HepG2 (cell line): ENCODE results near the gene ATP7B. TPM values are rescaled to one million over a fixed set of nuclear protein-coding genes. Genes with fewer than 3 reads are reported as not detected.

Experiments
- AKAP8 ChIP-seq: sonication (generic); formaldehyde crosslinking; IDR thresholded peaks from 2 replicates; pipeline ENCODE4 v1.5.1; 2020; ENCODE audit warnings: mild to moderate bottlenecking, missing genetic modification reagents
- ASH2L ChIP-seq: fragments of 300-600, 200-600 bp; sonication (generic); IDR thresholded peaks from 2 replicates; pipeline ENCODE4 v1.7.0; 2017; ENCODE audit warnings: low read depth, mild to moderate bottlenecking, moderate library complexity, mixed read lengths, low read length; ENCODE audit not compliant: insufficient read length
- DRAP1 ChIP-seq: IDR thresholded peaks from 2 replicates; pipeline ENCODE4 v1.6.1; 2016; ENCODE audit warnings: missing genetic modification reagents, missing compliant biosample characterization
- ESRRA ChIP-seq: sonication (generic); formaldehyde crosslinking; IDR thresholded peaks from 2 replicates; pipeline ENCODE4 v1.5.1; 2020; ENCODE audit warnings: mild to moderate bottlenecking, low read depth, missing genetic modification reagents
- FOXM1 ChIP-seq: sonication (generic); formaldehyde crosslinking; IDR thresholded peaks from 2 replicates; pipeline ENCODE4 v1.5.0; 2020; ENCODE audit warnings: missing genetic modification reagents
- GPN1 ChIP-seq: sonication (generic); formaldehyde crosslinking; IDR thresholded peaks from 2 replicates; pipeline ENCODE4 v1.5.1; 2020; ENCODE audit warnings: missing genetic modification reagents, borderline replicate concordance
- HOXA3 ChIP-seq: sonication (generic); formaldehyde crosslinking; IDR thresholded peaks from 2 replicates; pipeline ENCODE4 v1.5.0; 2020; ENCODE audit warnings: missing genetic modification reagents
- IKZF1 ChIP-seq: fragments of 450-650 bp; IDR thresholded peaks from 2 replicates; pipeline ENCODE4 v1.7.1; 2016
- MTA3 ChIP-seq: sonication (generic); formaldehyde crosslinking; IDR thresholded peaks from 2 replicates; pipeline ENCODE4 v1.4.0; 2020; ENCODE audit warnings: missing genetic modification reagents
- NCOA1 ChIP-seq: sonication (generic); formaldehyde crosslinking; IDR thresholded peaks from 2 replicates; pipeline ENCODE4 v1.9.0; 2021; ENCODE audit warnings: missing genetic modification reagents
- POGK ChIP-seq: sonication (generic); formaldehyde crosslinking; conservative IDR thresholded peaks from 2 replicates; pipeline ENCODE4 v1.8.0; 2022; ENCODE audit warnings: mild to moderate bottlenecking, moderate library complexity, missing genetic modification reagents
- SAP130 ChIP-seq: IDR thresholded peaks from 2 replicates; pipeline ENCODE4 v1.6.1; 2016; ENCODE audit warnings: low read depth
- TSC22D2 ChIP-seq: sonication (generic); formaldehyde crosslinking; IDR thresholded peaks from 2 replicates; pipeline ENCODE4 v1.5.1; 2020; ENCODE audit warnings: missing genetic modification reagents, mild to moderate bottlenecking, borderline replicate concordance
- ZBTB14 ChIP-seq: sonication (generic); formaldehyde crosslinking; IDR thresholded peaks from 2 replicates; pipeline ENCODE4 v1.4.0; 2020; ENCODE audit warnings: missing genetic modification reagents
- ZNF138 ChIP-seq: sonication (generic); formaldehyde crosslinking; IDR thresholded peaks from 2 replicates; pipeline ENCODE4 v1.5.0; 2020; ENCODE audit warnings: mild to moderate bottlenecking, low read depth, missing genetic modification reagents
- ZNF281 ChIP-seq: sonication (generic); formaldehyde crosslinking; IDR thresholded peaks from 2 replicates; pipeline ENCODE4 v1.4.0; 2020; ENCODE audit warnings: missing genetic modification reagents, borderline replicate concordance
- ZNF343 ChIP-seq: sonication (generic); formaldehyde crosslinking; IDR thresholded peaks from 2 replicates; pipeline ENCODE4 v1.4.0; 2020; ENCODE audit warnings: mild to moderate bottlenecking, missing genetic modification reagents
- ZNF383 ChIP-seq: sonication (generic); formaldehyde crosslinking; IDR thresholded peaks from 2 replicates; pipeline ENCODE4 v1.4.0; 2020; ENCODE audit warnings: missing genetic modification reagents, mild to moderate bottlenecking, borderline replicate concordance
- ZNF468 ChIP-seq: sonication (generic); formaldehyde crosslinking; IDR thresholded peaks from 2 replicates; pipeline ENCODE4 v1.8.0; 2022; ENCODE audit warnings: mild to moderate bottlenecking, moderate library complexity, missing genetic modification reagents
- ZNF619 ChIP-seq: sonication (generic); formaldehyde crosslinking; IDR thresholded peaks from 2 replicates; pipeline ENCODE4 v1.4.0; 2020; ENCODE audit warnings: mild to moderate bottlenecking, missing genetic modification reagents
- ZSCAN25 ChIP-seq: sonication (generic); formaldehyde crosslinking; IDR thresholded peaks from 2 replicates; pipeline ENCODE4 v1.8.0; 2022; ENCODE audit warnings: mild to moderate bottlenecking, missing genetic modification reagents
- polyA plus RNA-seq, 8 experiments: library from polyadenylated mRNA; depleted of rRNA in 3 of 8; stranded (reverse) in 7 of 8; unstranded in 1 of 8; fragments of >200 nt; fragmentation: Illumina TruSeq in 4 of 8; extraction: Trizol in 4 of 8; gene quantifications; 2 replicates each; pipeline versions ENCODE4 v1.2.1 to v1.2.3, GENCODE V29; 2011 to 2016; ENCODE audit warnings: low read depth in 4 of 8, missing spikeins in 1 of 8, mixed read lengths in 1 of 8; ENCODE audit not compliant: insufficient read depth in 1 of 8
- total RNA-seq, 5 experiments: library from RNA; depleted of rRNA; stranded (reverse); fragments of >200 nt; fragmentation: Illumina TruSeq; extraction: Trizol; gene quantifications; 2 replicates each; pipeline ENCODE4 v1.2.3, GENCODE V29; 2016; ENCODE audit warnings: low read depth in 1 of 5
- TF ChIP-seq, protein P1 (sequence below): IDR thresholded peaks from 2 replicates; pipeline ENCODE4 v1.6.1; 2012; ENCODE audit warnings: inconsistent platforms
- TF ChIP-seq, protein P2 (sequence below): IDR thresholded peaks from 2 replicates; pipeline ENCODE4 v1.6.1; 2016; ENCODE audit warnings: missing biosample characterization, missing genetic modification reagents, low read depth

ATP7B gene
- total and polyA plus RNA-seq, 2 of the 13 experiments (the other 11 are each of a cell fraction or from before 2014, with no cell fraction given): 31.8 to 57.4 TPM

GRCh38 chr13:51997641-51998330 lies 13.5 kb downstream of the ATP7B start (continued):
- no peak for TF ChIP-seq POGK
- TF ChIP-seq ZNF619 (CRISPR knock-in tag): no peak
- no peak for TF ChIP-seq AKAP8 (CRISPR knock-in tag)
- TF ChIP-seq ZBTB14 (CRISPR knock-in tag): no peak
- TF ChIP-seq ZSCAN25: no peak
- peak; percentile 61; the same call in 1 of the 2 replicates for TF ChIP-seq ESRRA (CRISPR knock-in tag)
- TF ChIP-seq HOXA3 (CRISPR knock-in tag): peak; percentile 69; the same call in 1 of the 2 replicates
- TF ChIP-seq, protein P1, sequence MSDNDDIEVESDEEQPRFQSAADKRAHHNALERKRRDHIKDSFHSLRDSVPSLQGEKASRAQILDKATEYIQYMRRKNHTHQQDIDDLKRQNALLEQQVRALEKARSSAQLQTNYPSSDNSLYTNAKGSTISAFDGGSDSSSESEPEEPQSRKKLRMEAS: peak; percentile 81
- no peak for TF ChIP-seq MTA3
- TF ChIP-seq DRAP1: peak; percentile 44; the same call in 1 of the 2 replicates
- TF ChIP-seq ZNF138 (CRISPR knock-in tag): no peak
- no peak for TF ChIP-seq IKZF1
- no peak for TF ChIP-seq ZNF468
- TF ChIP-seq GPN1 (CRISPR knock-in tag): no peak
- TF ChIP-seq, protein P2, sequence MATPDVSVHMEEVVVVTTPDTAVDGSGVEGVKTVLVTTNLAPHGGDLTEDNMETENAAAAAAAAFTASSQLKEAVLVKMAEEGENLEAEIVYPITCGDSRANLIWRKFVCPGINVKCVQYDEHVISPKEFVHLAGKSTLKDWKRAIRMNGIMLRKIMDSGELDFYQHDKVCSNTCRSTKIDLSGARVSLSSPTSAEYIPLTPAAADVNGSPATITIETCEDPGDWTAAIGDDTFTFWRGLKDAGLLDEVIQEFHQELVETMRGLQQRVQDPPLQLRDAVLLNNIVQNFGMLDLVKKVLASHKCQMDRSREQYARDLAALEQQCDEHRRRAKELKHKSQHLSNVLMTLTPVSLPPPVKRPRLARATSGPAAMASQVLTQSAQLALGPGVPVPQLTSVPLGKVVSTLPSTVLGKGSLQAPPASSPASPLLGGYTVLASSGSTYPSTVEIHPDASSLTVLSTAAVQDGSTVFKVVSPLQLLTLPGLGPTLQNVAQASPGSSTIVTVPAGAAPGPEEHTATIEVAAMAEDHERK: no peak
- TF ChIP-seq ZNF343 (CRISPR knock-in tag): no peak
- TF ChIP-seq TSC22D2: no peak
- no peak for TF ChIP-seq ASH2L
- TF ChIP-seq SAP130 (CRISPR knock-in tag): peak; percentile 88
- TF ChIP-seq FOXM1 (CRISPR knock-in tag): no peak
- TF ChIP-seq ZNF383: no peak
- TF ChIP-seq ZNF281 (CRISPR knock-in tag): peak; percentile 57; the same call in 1 of the 2 replicates
- TF ChIP-seq NCOA1 (CRISPR knock-in tag): no peak
